PC-9 (cell line): ENCODE measurements around the gene EPB41L4A.
"Not testable (repeated sequence)": the region's sequence is repeated elsewhere in the genome, so short reads cannot be mapped to it uniquely, and the experiment has no call there.

Experiments used
- EZH2 ChIP-seq: fragments of 200-600 bp; sonication (generic); IDR thresholded peaks from 2 replicates; pipeline ENCODE4 v1.8.0; 2017; ENCODE audit warnings: antibody characterized with exemption, low read depth
- TF ChIP-seq, protein P1 (sequence below): fragments of 200-600 bp; sonication (generic); conservative IDR thresholded peaks from 2 replicates; pipeline ENCODE4 v1.6.1; 2017; ENCODE audit warnings: mixed run types, antibody characterized with exemption, mild to moderate bottlenecking, moderate library complexity

DNA sequence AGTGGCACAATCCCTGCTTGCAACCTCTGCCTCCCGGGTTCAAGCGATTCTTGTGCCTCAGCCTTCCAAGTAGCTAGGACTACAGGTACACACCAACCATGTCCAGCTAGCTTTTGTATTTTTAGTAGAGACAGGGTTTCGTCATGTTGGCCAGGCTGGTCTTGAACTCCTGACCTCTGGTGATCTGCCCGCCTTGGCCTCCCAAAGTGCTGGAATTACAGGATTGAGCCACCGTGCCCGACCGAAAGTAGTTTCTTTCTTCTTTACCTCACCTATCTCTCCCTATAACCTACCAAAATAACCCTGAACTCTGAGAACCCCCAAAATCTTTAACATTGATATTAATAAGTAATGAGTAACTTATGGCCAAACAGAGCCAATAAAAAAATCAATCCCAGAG, 196.1 kb downstream of the EPB41L4A start:
- TF ChIP-seq, protein P1, sequence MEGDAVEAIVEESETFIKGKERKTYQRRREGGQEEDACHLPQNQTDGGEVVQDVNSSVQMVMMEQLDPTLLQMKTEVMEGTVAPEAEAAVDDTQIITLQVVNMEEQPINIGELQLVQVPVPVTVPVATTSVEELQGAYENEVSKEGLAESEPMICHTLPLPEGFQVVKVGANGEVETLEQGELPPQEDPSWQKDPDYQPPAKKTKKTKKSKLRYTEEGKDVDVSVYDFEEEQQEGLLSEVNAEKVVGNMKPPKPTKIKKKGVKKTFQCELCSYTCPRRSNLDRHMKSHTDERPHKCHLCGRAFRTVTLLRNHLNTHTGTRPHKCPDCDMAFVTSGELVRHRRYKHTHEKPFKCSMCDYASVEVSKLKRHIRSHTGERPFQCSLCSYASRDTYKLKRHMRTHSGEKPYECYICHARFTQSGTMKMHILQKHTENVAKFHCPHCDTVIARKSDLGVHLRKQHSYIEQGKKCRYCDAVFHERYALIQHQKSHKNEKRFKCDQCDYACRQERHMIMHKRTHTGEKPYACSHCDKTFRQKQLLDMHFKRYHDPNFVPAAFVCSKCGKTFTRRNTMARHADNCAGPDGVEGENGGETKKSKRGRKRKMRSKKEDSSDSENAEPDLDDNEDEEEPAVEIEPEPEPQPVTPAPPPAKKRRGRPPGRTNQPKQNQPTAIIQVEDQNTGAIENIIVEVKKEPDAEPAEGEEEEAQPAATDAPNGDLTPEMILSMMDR, result not testable (repeated sequence)
- not testable (repeated sequence) for TF ChIP-seq EZH2
